Activated T-helper 2 cell treated with anti-CD3 and anti-CD28 coated beads, Interferon-gamma antibody, Interleukin-2, Interleukin-4, amounts not matched to agents 10 μg/mL and 5 μg/mL and 100 μg/mL, durations not matched to agents 14 hours and 24 hours and 36 hours (primary cell): ENCODE data around the gene CDKAL1. TPM values are rescaled to one million over a fixed set of nuclear protein-coding genes. Genes with fewer than 3 reads are reported as not detected.

ENCODE experiments used
- DNase-seq: peaks from one replicate; pipeline ENCODE4 v3.0.0; 2021; ENCODE audit warnings: low spot score
- H3K27ac Mint-ChIP-seq: one replicate; pipeline ENCODE4 v1.8.0; 2021; ENCODE audit warnings: mixed read lengths
- H3K27me3 Mint-ChIP-seq: one replicate; pipeline ENCODE4 v1.8.0; 2021; ENCODE audit warnings: low read depth, mixed read lengths
- H3K36me3 Mint-ChIP-seq: one replicate; pipeline ENCODE4 v1.8.0; 2021; ENCODE audit warnings: low read depth, mixed read lengths
- H3K4me1 Mint-ChIP-seq: one replicate; pipeline ENCODE4 v1.8.0; 2021; ENCODE audit warnings: low read depth, mixed read lengths
- H3K4me3 Mint-ChIP-seq: one replicate; pipeline ENCODE4 v1.8.0; 2021; ENCODE audit warnings: low read depth, mild to moderate bottlenecking, moderate library complexity, mixed read lengths
- H3K9me3 Mint-ChIP-seq: one replicate; pipeline ENCODE4 v1.8.0; 2021; ENCODE audit warnings: mixed read lengths
- intact Hi-C: fragments of 100-400 bp; cut with micrococcal nuclease; formaldehyde crosslinking; loops from one replicate; pipeline ENCODE4 v1.15.1; 2023
- total RNA-seq: library from RNA; stranded (reverse); gene quantifications from 2 replicates; pipeline ENCODE4 v1.2.3, GENCODE V29; 2022

Gene CDKAL1
- total RNA-seq, 1 donor from 2014 or later, result 31.2 TPM

DNA sequence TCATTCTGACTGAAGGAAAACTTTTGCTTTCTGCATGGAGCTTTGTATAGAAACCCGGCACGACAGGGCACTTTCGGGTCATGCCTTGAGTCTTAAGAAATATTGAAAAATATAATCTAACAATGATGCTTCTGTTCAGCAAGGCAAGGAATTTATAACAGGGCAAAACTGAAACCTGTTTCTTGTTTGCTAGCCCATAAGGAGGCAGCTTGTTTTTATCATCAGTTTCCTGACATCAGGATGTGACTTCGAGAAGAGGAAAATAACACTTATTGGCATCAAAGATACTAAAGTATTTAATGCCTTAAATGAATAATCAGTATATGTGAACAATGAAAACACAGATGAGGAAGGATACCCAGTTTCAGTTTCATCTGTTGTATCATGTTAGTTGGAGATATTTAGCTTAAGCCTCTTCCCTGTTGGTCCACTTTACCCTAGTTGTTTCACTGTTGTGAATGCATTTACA is 146.5 kb downstream of the CDKAL1 start:
- no peaks in the 10 kb centered on the region for H3K9me3 Mint-ChIP-seq
- H3K4me1 Mint-ChIP-seq, result peaks cover 24% of the 10 kb centered on the region
- no peaks in the 10 kb centered on the region for H3K27me3 Mint-ChIP-seq
- peaks cover 16% of the 10 kb centered on the region for H3K36me3 Mint-ChIP-seq
- intact Hi-C loops, result no loop called here
- peak overlapping the region; percentile 73 for H3K27ac Mint-ChIP-seq
- H3K4me3 Mint-ChIP-seq, result no peak overlapping the region
- no peak for DNase-seq

- no peaks in the 10 kb centered on the region for H3K9me3 Mint-ChIP-seq
- H3K27ac Mint-ChIP-seq, result peak overlapping the region; percentile 73
- H3K4me1 Mint-ChIP-seq, result peaks cover 24% of the 10 kb centered on the region
- DNase-seq, result no peak
- no peak overlapping the region for H3K4me3 Mint-ChIP-seq
- no peaks in the 10 kb centered on the region for H3K27me3 Mint-ChIP-seq
- intact Hi-C loops, result no loop called here
- H3K36me3 Mint-ChIP-seq, result peaks cover 16% of the 10 kb centered on the region
Observed at GRCh38 chr6:20681243-20681684, 147.0 kb downstream of the CDKAL1 start.

DNA sequence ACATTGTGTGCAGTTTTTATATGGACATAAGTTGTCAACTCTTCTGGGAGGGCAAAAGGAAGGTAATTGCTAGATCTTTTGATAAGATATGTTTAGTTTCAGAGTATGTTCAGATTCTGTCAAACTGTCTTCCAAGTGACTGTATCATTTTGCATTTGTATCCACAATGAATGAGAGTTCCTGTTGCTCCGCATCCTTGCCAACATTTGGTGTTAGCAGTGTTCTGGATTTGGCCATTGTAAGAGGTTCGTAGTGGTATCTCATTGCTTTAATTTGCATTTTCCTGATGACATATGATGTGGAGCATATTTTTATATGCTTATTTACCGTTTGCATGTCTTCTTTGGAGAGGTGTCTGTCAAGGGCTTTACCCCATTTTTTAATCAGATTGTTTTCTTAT is 150.2 kb downstream of the CDKAL1 start:
- no peaks in the 10 kb centered on the region for H3K27me3 Mint-ChIP-seq
- H3K27ac Mint-ChIP-seq, result no peak overlapping the region
- intact Hi-C loops, result no loop called here
- peaks cover 9% of the 10 kb centered on the region for H3K36me3 Mint-ChIP-seq
- H3K9me3 Mint-ChIP-seq, result no peaks in the 10 kb centered on the region
- peaks cover 31% of the 10 kb centered on the region for H3K4me1 Mint-ChIP-seq
- no peak overlapping the region for H3K4me3 Mint-ChIP-seq
- no peak for DNase-seq

DNA sequence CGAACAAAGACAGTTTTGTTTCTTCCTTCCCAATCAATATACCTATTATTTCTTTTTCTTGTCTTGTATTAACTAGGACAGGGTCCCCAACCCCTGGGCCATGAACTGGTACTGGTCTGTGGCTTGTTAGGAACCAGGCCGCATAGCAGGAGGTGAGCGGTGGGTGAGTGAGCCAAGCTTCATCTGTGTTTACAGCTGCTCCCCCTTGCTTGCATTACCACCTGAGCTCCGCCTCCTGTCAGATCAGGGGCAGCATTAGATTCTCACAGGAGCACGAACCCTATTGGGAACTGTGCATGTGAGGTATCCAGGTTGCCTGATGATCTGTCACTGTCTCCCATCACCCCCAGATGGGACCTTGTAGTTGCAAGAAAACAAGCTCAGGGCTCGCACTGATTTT is 151.9 kb downstream of the CDKAL1 start:
- H3K27ac Mint-ChIP-seq, result no peak overlapping the region
- intact Hi-C loops, result no loop called here
- peaks cover 9% of the 10 kb centered on the region for H3K36me3 Mint-ChIP-seq
- H3K27me3 Mint-ChIP-seq, result no peaks in the 10 kb centered on the region
- H3K4me3 Mint-ChIP-seq, result no peak overlapping the region
- H3K9me3 Mint-ChIP-seq, result no peaks in the 10 kb centered on the region
- DNase-seq, result no peak
- peaks cover 27% of the 10 kb centered on the region for H3K4me1 Mint-ChIP-seq

DNA sequence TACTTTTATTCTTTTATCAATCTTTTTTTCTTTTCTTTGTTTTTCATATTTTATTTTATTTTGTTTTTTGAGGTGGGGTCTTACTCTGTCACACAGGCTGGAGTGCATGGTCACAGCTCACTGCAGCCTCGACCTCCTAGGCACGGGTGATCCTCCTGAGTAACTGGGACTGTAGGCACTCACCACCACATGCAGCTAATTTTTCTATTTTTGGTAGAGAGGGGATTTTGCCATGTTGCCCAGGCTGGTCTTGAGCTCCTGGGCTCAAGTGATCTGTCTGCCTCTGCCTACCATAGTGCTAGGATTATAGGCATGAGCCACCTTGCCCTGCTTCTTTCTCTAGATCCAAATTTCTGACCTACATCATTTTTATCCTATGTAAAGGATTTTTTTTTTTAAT is 153.2 kb downstream of the CDKAL1 start:
- no peak overlapping the region for H3K4me3 Mint-ChIP-seq
- H3K27me3 Mint-ChIP-seq, result no peaks in the 10 kb centered on the region
- intact Hi-C loops, result no loop called here
- no peak overlapping the region for H3K27ac Mint-ChIP-seq
- H3K4me1 Mint-ChIP-seq, result peaks cover 33% of the 10 kb centered on the region
- no peak for DNase-seq
- H3K9me3 Mint-ChIP-seq, result no peaks in the 10 kb centered on the region
- peaks cover 9% of the 10 kb centered on the region for H3K36me3 Mint-ChIP-seq

- H3K27me3 Mint-ChIP-seq, result no peaks in the 10 kb centered on the region
- H3K4me1 Mint-ChIP-seq, result peaks cover 38% of the 10 kb centered on the region
- H3K36me3 Mint-ChIP-seq, result peaks cover 7% of the 10 kb centered on the region
- no peaks in the 10 kb centered on the region for H3K9me3 Mint-ChIP-seq
- H3K27ac Mint-ChIP-seq, result peak overlapping the region; percentile 15
- intact Hi-C loops, result no loop called here
- DNase-seq, result no peak
- H3K4me3 Mint-ChIP-seq, result no peak overlapping the region
Observed at GRCh38 chr6:20688710-20689500, 154.6 kb downstream of the CDKAL1 start.

GRCh38 chr6:20691185-20691584 is 156.9 kb downstream of the CDKAL1 start:
- intact Hi-C loops, result no loop called here
- Mint-ChIP-seq H3K27me3 (no peaks in the 10 kb centered on the region), H3K27ac (no peak overlapping the region), H3K4me1 (peaks cover 33% of the 10 kb centered on the region), H3K4me3 (no peak overlapping the region), H3K36me3 (peaks cover 3% of the 10 kb centered on the region), H3K9me3 (no peaks in the 10 kb centered on the region)
- DNase-seq, result no peak

DNA sequence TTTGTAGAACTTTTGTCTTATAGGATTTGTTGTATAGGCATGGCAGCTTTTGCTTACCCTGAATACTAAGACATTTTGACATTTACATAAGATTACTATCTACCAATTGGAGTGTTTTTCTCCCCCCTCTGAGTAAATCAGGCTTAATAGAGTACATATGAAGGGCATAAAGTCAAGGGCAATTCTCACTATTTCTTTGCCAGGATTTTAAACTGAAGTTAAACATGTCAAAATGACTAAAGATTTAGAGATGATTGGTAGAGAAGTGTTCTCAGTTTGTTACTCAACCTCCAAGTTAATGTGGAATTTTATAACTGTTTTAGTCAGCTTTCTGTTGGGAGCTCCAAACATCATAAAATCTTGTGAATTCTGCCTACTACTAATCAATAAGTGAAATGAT is 157.8 kb downstream of the CDKAL1 start:
- intact Hi-C loops, result no loop called here
- no peak for DNase-seq
- H3K27me3 Mint-ChIP-seq, result no peaks in the 10 kb centered on the region
- H3K27ac Mint-ChIP-seq, result no peak overlapping the region
- peaks cover 38% of the 10 kb centered on the region for H3K4me1 Mint-ChIP-seq
- H3K4me3 Mint-ChIP-seq, result no peak overlapping the region
- no peaks in the 10 kb centered on the region for H3K9me3 Mint-ChIP-seq
- peaks cover 3% of the 10 kb centered on the region for H3K36me3 Mint-ChIP-seq

DNA sequence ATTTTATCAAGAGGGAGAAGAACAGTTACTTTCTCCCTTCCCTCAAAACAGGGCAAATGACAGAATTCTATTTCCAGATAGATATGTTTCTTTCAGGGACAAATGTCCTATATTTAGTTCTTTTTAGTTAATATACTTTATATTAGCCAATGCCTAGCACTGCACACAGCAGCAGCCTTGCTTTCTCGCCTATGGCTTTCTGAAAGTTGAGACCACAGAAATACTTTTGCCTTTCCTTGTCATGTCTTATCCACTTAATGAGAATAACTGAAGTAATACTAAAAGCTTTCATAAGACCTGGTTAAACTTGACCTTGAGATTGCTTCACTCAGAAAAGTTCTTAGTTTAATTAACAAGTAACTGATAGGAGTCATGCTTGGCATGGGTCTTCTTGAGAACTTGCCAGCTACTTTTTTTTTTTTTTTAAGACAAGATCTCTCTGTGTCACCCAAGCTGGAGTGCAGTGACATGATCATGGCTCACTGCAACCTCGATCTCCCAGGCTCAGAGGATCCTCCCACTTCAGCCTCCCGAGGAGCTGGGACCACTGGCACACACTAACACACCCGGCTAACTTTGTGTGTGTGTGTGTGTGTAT is 159.3 kb downstream of the CDKAL1 start:
- no peak overlapping the region for H3K27ac Mint-ChIP-seq
- H3K36me3 Mint-ChIP-seq, result peaks cover 3% of the 10 kb centered on the region
- H3K9me3 Mint-ChIP-seq, result no peaks in the 10 kb centered on the region
- intact Hi-C loops, result no loop called here
- DNase-seq, result no peak
- H3K4me3 Mint-ChIP-seq, result no peak overlapping the region
- H3K27me3 Mint-ChIP-seq, result no peaks in the 10 kb centered on the region
- peaks cover 42% of the 10 kb centered on the region for H3K4me1 Mint-ChIP-seq

GRCh38 chr6:20696676-20697075 is 162.4 kb downstream of the CDKAL1 start:
- no peak for DNase-seq
- Mint-ChIP-seq H3K4me1 (peaks cover 40% of the 10 kb centered on the region), H3K4me3 (no peak overlapping the region), H3K9me3 (no peaks in the 10 kb centered on the region), H3K27ac (no peak overlapping the region), H3K27me3 (no peaks in the 10 kb centered on the region), H3K36me3 (peaks cover 3% of the 10 kb centered on the region)
- intact Hi-C loops, result loop anchor here (2.0 kb wide), 1 partner anchor 14 kb away; no protein-coding TSS in a partner anchor

GRCh38 chr6:20698675-20699074 is 164.4 kb downstream of the CDKAL1 start:
- Mint-ChIP-seq H3K4me3 (no peak overlapping the region), H3K36me3 (no peaks in the 10 kb centered on the region), H3K4me1 (peaks cover 35% of the 10 kb centered on the region), H3K27me3 (no peaks in the 10 kb centered on the region), H3K9me3 (no peaks in the 10 kb centered on the region), H3K27ac (peak overlapping the region; percentile 47)
- no peak for DNase-seq
- intact Hi-C loops, result no loop called here

DNA sequence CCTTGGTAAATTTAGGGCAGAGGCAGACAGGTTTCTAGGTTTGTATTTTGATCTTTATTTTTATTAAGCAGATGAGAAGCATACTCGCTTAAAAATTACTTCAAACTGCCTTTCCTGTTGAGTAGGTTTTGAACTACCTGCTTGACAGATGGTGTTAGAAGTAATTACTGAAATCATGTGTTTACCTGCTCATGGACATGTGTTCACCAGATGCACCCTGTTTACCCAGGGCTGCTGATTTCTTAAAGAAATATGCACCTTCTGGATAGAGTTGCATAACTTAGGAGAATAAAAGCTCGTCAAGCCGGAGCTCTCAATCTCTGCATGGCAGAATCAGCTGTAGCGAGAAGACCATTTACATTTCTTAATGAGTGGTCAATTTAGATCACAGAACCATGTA is 165.1 kb downstream of the CDKAL1 start:
- no peaks in the 10 kb centered on the region for H3K27me3 Mint-ChIP-seq
- no peak overlapping the region for H3K27ac Mint-ChIP-seq
- H3K4me3 Mint-ChIP-seq, result no peak overlapping the region
- no peak for DNase-seq
- intact Hi-C loops, result no loop called here
- H3K36me3 Mint-ChIP-seq, result no peaks in the 10 kb centered on the region
- no peaks in the 10 kb centered on the region for H3K9me3 Mint-ChIP-seq
- H3K4me1 Mint-ChIP-seq, result peaks cover 41% of the 10 kb centered on the region

DNA sequence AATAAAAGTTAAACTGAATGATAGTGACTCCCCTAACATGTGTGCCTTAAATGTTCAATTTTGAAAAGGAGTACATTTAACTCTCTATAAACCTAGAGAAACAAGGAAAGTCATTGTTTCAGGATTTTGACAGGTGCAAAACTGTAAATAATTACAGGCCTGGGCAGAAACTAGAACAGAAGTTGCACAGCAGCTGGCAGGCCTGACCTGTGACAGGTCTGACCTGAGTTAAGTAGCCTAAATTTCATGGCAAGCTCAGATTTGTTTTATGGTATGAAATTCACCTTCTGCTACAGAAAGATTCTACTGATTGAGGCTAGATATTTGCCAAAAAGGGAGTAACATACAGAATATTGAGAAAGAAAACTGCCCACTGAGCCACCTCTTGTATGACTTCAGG is 166.1 kb downstream of the CDKAL1 start:
- H3K27ac Mint-ChIP-seq, result no peak overlapping the region
- no peak overlapping the region for H3K4me3 Mint-ChIP-seq
- no peaks in the 10 kb centered on the region for H3K36me3 Mint-ChIP-seq
- no peak for DNase-seq
- intact Hi-C loops, result loop anchor here (10.0 kb wide), 1 partner anchor 1364 kb away; no protein-coding TSS in a partner anchor
- H3K9me3 Mint-ChIP-seq, result no peaks in the 10 kb centered on the region
- no peaks in the 10 kb centered on the region for H3K27me3 Mint-ChIP-seq
- peaks cover 45% of the 10 kb centered on the region for H3K4me1 Mint-ChIP-seq
